ENCODE results near the gene WNT16. TPM values are rescaled to one million over a fixed set of nuclear protein-coding genes. Genes with fewer than 3 reads are reported as not detected.

WNT16 gene
- total and polyA plus RNA-seq, 2 donors (not counting 1 experiment from before 2014, with no cell fraction given) = 1.2 to 3.8 TPM

DNA sequence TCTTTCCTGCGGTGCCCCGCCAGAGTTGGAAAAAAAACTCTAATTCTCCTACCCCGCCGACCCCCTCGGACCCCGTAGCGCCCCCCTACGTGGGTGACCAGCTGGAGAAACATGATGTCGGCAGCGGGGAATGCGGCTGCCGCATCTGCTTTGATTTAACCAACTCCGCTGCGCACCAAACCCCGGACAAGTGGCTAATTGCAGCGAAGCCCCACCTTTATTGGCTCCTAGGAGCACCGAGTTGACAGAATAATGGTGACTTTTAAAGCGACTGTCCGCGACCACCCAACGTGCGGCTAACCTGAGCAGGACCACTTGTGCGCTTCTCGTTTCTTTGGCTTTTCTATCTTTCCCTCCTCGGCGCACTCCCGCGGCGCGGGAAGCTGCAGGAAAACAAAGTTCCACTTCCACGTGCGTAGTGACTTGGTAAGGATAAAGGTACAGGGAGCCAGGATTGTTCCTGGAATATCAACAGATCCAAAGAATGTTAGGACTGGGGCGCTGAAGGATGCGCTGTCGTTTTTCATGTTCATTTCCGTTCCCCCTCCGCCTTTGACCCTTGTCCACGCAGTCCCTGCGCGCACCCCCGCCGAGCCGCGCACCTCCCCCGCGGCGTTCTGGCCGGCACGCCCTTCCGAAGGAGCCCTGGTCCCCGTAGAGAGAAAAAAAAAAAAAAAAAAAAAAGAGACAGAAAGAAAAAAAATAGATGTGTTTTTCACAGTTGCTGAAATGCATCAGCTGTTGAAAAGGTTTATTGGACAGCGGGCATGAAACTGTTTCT is 1.4 kb downstream of the WNT16 start:
- H2AFZ ChIP-seq (ENCODE audit: low read length) = peak overlapping the region; percentile 89
- peak; percentile 60 for TF ChIP-seq EZH2 (IDR thresholded peaks at IDR 0.05; ENCODE audit: low read length, missing control alignments)
- TF ChIP-seq, protein P1, sequence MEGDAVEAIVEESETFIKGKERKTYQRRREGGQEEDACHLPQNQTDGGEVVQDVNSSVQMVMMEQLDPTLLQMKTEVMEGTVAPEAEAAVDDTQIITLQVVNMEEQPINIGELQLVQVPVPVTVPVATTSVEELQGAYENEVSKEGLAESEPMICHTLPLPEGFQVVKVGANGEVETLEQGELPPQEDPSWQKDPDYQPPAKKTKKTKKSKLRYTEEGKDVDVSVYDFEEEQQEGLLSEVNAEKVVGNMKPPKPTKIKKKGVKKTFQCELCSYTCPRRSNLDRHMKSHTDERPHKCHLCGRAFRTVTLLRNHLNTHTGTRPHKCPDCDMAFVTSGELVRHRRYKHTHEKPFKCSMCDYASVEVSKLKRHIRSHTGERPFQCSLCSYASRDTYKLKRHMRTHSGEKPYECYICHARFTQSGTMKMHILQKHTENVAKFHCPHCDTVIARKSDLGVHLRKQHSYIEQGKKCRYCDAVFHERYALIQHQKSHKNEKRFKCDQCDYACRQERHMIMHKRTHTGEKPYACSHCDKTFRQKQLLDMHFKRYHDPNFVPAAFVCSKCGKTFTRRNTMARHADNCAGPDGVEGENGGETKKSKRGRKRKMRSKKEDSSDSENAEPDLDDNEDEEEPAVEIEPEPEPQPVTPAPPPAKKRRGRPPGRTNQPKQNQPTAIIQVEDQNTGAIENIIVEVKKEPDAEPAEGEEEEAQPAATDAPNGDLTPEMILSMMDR (conservative IDR thresholded peaks at IDR 0.05 in 1 of 2, IDR thresholded peaks at IDR 0.05 in 1 of 2; ENCODE audit: low read depth in 1 of 2, low read length in 2 of 2) = peak in 1 of 2 donors; percentile 1
- no peak overlapping the region for H3K27ac ChIP-seq (ENCODE audit: insufficient read depth, low read length)
- H3K9me3 ChIP-seq (ENCODE audit: control insufficient read depth, insufficient read depth, low read depth, low read length) = no peaks in the 10 kb centered on the region
- no peaks in the 10 kb centered on the region for H3K36me3 ChIP-seq (ENCODE audit: control insufficient read depth, insufficient read depth, low read length)
- no peaks in the 10 kb centered on the region for H3K79me2 ChIP-seq (ENCODE audit: control insufficient read depth, insufficient read depth, low read length)
- peaks cover 17% of the 10 kb centered on the region for H3K27me3 ChIP-seq (ENCODE audit: control insufficient read depth, insufficient read depth, low read length)
- H3K4me2 ChIP-seq (ENCODE audit: extremely low read depth, insufficient read depth, low read length) = peak overlapping the region; percentile 93
- DNase-seq (ENCODE audit: low read depth in 2 of 2) = no peak
- peak overlapping the region; percentile 65 to 74 (median 70) for H3K4me3 ChIP-seq (replicated peaks in 1 of 4; ENCODE audit: control extremely low read depth in 1 of 4, insufficient read depth in 1 of 4, low read depth in 3 of 4, low read length in 4 of 4)
- H4K20me1 ChIP-seq (ENCODE audit: control insufficient read depth, extremely low read depth, insufficient read depth, low read length) = no peaks in the 10 kb centered on the region
- no peak overlapping the region for H3K9ac ChIP-seq (ENCODE audit: insufficient read depth, low read length)
- H3K4me1 ChIP-seq (ENCODE audit: control insufficient read depth, extremely low read depth, insufficient read depth, low read length) = peaks cover 6% of the 10 kb centered on the region

- H3K36me3 ChIP-seq (ENCODE audit: control insufficient read depth, insufficient read depth, low read length) = no peaks in the 10 kb centered on the region
- H3K27ac ChIP-seq (ENCODE audit: insufficient read depth, low read length) = no peak overlapping the region
- H3K9ac ChIP-seq (ENCODE audit: insufficient read depth, low read length) = no peak overlapping the region
- no peaks in the 10 kb centered on the region for H3K79me2 ChIP-seq (ENCODE audit: control insufficient read depth, insufficient read depth, low read length)
- no peak overlapping the region for H3K4me2 ChIP-seq (ENCODE audit: extremely low read depth, insufficient read depth, low read length)
- H4K20me1 ChIP-seq (ENCODE audit: control insufficient read depth, extremely low read depth, insufficient read depth, low read length) = no peaks in the 10 kb centered on the region
- TF ChIP-seq, protein P1 (conservative IDR thresholded peaks at IDR 0.05 in 1 of 2, IDR thresholded peaks at IDR 0.05 in 1 of 2; ENCODE audit: low read depth in 1 of 2, low read length in 2 of 2) = no peak
- no peak overlapping the region for H2AFZ ChIP-seq (ENCODE audit: low read length)
- H3K9me3 ChIP-seq (ENCODE audit: control insufficient read depth, insufficient read depth, low read depth, low read length) = no peaks in the 10 kb centered on the region
- peaks cover 17% of the 10 kb centered on the region for H3K27me3 ChIP-seq (ENCODE audit: control insufficient read depth, insufficient read depth, low read length)
- peaks cover 6% of the 10 kb centered on the region for H3K4me1 ChIP-seq (ENCODE audit: control insufficient read depth, extremely low read depth, insufficient read depth, low read length)
- DNase-seq (ENCODE audit: low read depth in 2 of 2) = no peak
- H3K4me3 ChIP-seq (replicated peaks in 1 of 4; ENCODE audit: control extremely low read depth in 1 of 4, insufficient read depth in 1 of 4, low read depth in 3 of 4, low read length in 4 of 4) = no peak overlapping the region
Measured at GRCh38 chr7:121331048-121331447, 2.2 kb downstream of the WNT16 start.

GRCh38 chr7:121331574-121331973 is 2.8 kb downstream of the WNT16 start:
- no peak for DNase-seq (ENCODE audit: low read depth in 2 of 2)
- Histone ChIP-seq H3K9ac (ENCODE audit: insufficient read depth, low read length) (no peak overlapping the region), H3K27me3 (ENCODE audit: control insufficient read depth, insufficient read depth, low read length) (peaks cover 17% of the 10 kb centered on the region), H3K4me1 (ENCODE audit: control insufficient read depth, extremely low read depth, insufficient read depth, low read length) (peaks cover 6% of the 10 kb centered on the region), H2AFZ (ENCODE audit: low read length) (no peak overlapping the region), H3K4me3 (replicated peaks in 1 of 4; ENCODE audit: control extremely low read depth in 1 of 4, insufficient read depth in 1 of 4, low read depth in 3 of 4, low read length in 4 of 4) (no peak overlapping the region), H3K9me3 (ENCODE audit: control insufficient read depth, insufficient read depth, low read depth, low read length) (no peaks in the 10 kb centered on the region), H4K20me1 (ENCODE audit: control insufficient read depth, extremely low read depth, insufficient read depth, low read length) (no peaks in the 10 kb centered on the region), H3K79me2 (ENCODE audit: control insufficient read depth, insufficient read depth, low read length) (no peaks in the 10 kb centered on the region), H3K4me2 (ENCODE audit: extremely low read depth, insufficient read depth, low read length) (peak overlapping the region; percentile 10), H3K36me3 (ENCODE audit: control insufficient read depth, insufficient read depth, low read length) (no peaks in the 10 kb centered on the region), H3K27ac (ENCODE audit: insufficient read depth, low read length) (no peak overlapping the region)
- TF ChIP-seq, protein P1 (conservative IDR thresholded peaks at IDR 0.05 in 1 of 2, IDR thresholded peaks at IDR 0.05 in 1 of 2; ENCODE audit: low read depth in 1 of 2, low read length in 2 of 2) = no peak
- no peak for TF ChIP-seq EZH2 (IDR thresholded peaks at IDR 0.05; ENCODE audit: low read length, missing control alignments)

Measured in fibroblast of lung (primary cell).